ENCODE measurements around the gene AZU1. TPM values are rescaled to one million over a fixed set of nuclear protein-coding genes. Genes with fewer than 3 reads are reported as not detected.

Gene AZU1
- polyA plus RNA-seq, 3 donors, result 2.7 to 5.7 (median 4.3) TPM

DNA sequence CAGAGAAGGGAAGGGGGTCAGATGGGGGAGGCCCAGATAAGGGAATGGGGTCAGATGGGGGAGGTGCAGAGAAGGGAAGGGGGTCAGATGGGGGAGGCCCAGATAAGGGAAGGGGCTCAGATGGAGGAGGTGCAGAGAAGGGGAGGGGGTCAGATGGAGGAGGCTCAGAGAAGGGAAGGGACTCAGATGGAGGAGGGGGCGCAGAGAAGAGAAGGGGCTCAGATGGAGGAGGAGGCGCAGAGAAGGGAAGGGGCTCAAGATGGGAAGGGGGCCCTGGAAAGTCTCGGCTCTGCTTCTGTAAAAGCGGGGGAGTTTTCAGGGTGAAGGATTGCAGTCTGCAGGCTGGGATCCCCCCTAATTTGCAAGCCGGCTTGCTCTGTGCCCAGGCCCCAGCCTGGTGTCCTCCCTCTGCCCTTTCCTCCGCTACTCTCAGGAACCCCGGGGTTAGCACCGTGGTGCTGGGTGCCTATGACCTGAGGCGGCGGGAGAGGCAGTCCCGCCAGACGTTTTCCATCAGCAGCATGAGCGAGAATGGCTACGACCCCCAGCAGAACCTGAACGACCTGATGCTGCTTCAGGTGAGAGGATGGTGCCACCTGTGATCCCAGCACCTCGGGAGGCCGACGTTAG is 1.6 kb downstream of the AZU1 start:
- H3K4me1 Mint-ChIP-seq, result peaks cover 62% of the 10 kb centered on the region
- no peak for DNase-seq
- Histone ChIP-seq H3K27ac (ENCODE audit: low read depth in 1 of 2, low read length in 2 of 2) (no peak overlapping the region), H3K4me3 (replicated peaks in 1 of 3; ENCODE audit: low read depth in 2 of 3, low read length in 3 of 3) (no peak overlapping the region), H3K27me3 (ENCODE audit: control insufficient read depth in 2 of 2, insufficient read depth in 2 of 2, low read length in 2 of 2) (no peaks in the 10 kb centered on the region), H2AFZ (ENCODE audit: insufficient read depth, low read depth, low read length, poor library complexity, severe bottlenecking) (no peak overlapping the region), H3K9ac (ENCODE audit: insufficient read depth, low read length, poor library complexity, severe bottlenecking) (no peak overlapping the region), H3K36me3 (replicated peaks in 1 of 2; ENCODE audit: control insufficient read depth in 1 of 2, insufficient read depth in 2 of 2, low read length in 2 of 2) (no peaks in the 10 kb centered on the region), H3K9me3 (replicated peaks in 1 of 2; ENCODE audit: control insufficient read depth in 1 of 2, insufficient read depth in 1 of 2, low read length in 2 of 2) (no peaks in the 10 kb centered on the region), H3K4me2 (replicated peaks; ENCODE audit: extremely low read depth, low read length, poor library complexity, severe bottlenecking) (no peak overlapping the region), H3K4me1 (ENCODE audit: control insufficient read depth in 1 of 2, insufficient read depth in 2 of 2, low read length in 2 of 2) (peaks cover 60 to 71% of the 10 kb centered on the region in 2 donors), H3K79me2 (ENCODE audit: insufficient read depth, low read length) (peaks cover 54% of the 10 kb centered on the region), H4K20me1 (ENCODE audit: insufficient read depth, low read length) (no peaks in the 10 kb centered on the region)
- H3K36me3 Mint-ChIP-seq, result no peaks in the 10 kb centered on the region
- 42% methylated on average over 16 of the region's 18 CpGs for WGBS (ENCODE audit: insufficient coverage)
- TF ChIP-seq, protein P1, sequence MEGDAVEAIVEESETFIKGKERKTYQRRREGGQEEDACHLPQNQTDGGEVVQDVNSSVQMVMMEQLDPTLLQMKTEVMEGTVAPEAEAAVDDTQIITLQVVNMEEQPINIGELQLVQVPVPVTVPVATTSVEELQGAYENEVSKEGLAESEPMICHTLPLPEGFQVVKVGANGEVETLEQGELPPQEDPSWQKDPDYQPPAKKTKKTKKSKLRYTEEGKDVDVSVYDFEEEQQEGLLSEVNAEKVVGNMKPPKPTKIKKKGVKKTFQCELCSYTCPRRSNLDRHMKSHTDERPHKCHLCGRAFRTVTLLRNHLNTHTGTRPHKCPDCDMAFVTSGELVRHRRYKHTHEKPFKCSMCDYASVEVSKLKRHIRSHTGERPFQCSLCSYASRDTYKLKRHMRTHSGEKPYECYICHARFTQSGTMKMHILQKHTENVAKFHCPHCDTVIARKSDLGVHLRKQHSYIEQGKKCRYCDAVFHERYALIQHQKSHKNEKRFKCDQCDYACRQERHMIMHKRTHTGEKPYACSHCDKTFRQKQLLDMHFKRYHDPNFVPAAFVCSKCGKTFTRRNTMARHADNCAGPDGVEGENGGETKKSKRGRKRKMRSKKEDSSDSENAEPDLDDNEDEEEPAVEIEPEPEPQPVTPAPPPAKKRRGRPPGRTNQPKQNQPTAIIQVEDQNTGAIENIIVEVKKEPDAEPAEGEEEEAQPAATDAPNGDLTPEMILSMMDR (IDR thresholded peaks at IDR 0.05), result no peak
- H3K27ac Mint-ChIP-seq, result peak overlapping the region in 1 of 7 donors; percentile 64
- peak overlapping the region in 1 of 2 donors; percentile 15 for H3K4me3 Mint-ChIP-seq
- H3K27me3 Mint-ChIP-seq (ENCODE audit: low read depth in 3 of 3), result peaks cover 0 to 9% (median 1%) of the 10 kb centered on the region in 3 donors
- no peaks in the 10 kb centered on the region for H3K9me3 Mint-ChIP-seq
- intact Hi-C loops (cut with micrococcal nuclease), result no loop called here

DNA sequence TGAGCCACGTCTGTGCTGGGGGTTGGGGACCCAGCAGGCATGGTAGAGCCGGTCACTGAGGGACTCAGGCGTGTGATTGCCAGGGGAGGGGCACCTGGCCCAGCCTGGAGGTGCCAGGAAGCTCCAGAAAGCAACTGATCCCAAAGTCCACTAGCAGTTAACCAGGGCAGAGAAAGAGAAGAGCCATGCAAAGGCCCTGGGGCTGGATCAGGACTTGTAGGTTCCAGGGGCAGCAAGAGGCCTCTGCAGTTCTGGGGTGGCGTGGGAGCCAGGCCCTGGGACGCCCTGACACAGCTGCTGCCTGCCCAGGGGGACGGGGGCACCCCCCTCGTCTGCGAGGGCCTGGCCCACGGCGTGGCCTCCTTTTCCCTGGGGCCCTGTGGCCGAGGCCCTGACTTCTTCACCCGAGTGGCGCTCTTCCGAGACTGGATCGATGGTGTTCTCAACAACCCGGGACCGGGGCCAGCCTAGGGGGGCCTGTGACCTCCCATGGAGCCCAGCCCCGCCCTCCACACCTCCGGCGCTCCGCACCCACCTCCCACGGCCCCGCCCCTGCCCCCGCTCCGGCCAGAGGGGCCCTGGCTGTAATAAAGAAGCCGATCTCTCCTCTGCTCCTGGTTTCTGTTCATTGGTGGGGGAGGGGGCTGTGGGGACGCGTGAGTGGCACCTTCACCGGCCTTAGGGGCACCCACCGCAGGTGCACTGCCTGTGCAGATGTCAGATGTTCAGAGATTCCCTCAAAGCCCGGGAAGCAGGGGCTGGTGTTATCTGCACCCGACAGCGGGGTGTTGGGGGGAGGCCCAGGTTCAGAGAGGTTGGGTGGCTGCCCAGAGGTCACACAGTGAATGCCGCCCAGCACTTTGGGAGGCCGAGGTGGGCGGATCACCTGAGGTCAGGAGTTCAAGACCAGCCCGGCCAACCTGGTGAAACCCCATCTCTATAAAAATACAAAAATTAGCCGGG is 4.1 kb downstream of the AZU1 start:
- Mint-ChIP-seq H3K4me3 (no peak overlapping the region), H3K9me3 (peaks cover 0 to 8% (median 2%) of the 10 kb centered on the region in 7 donors), H3K27ac (peak overlapping the region in 2 of 7 donors; percentile 38 to 72), H3K27me3 (ENCODE audit: low read depth in 3 of 3) (peaks cover 11 to 30% (median 14%) of the 10 kb centered on the region in 3 donors), H3K4me1 (peaks cover 56% of the 10 kb centered on the region), H3K36me3 (peaks cover 0 to 7% of the 10 kb centered on the region in 2 donors)
- WGBS (ENCODE audit: insufficient coverage), result 47% methylated on average over 23 of the region's 38 CpGs
- no peak overlapping the region for H3K27ac ChIP-seq (ENCODE audit: low read depth in 1 of 2, low read length in 2 of 2)
- peaks cover 49 to 59% of the 10 kb centered on the region in 2 donors for H3K4me1 ChIP-seq (ENCODE audit: control insufficient read depth in 1 of 2, insufficient read depth in 2 of 2, low read length in 2 of 2)
- no peak overlapping the region for H3K9ac ChIP-seq (ENCODE audit: insufficient read depth, low read length, poor library complexity, severe bottlenecking)
- peaks cover 0 to 12% of the 10 kb centered on the region in 2 donors for H3K27me3 ChIP-seq (ENCODE audit: control insufficient read depth in 2 of 2, insufficient read depth in 2 of 2, low read length in 2 of 2)
- H3K4me3 ChIP-seq (replicated peaks in 1 of 3; ENCODE audit: low read depth in 2 of 3, low read length in 3 of 3), result no peak overlapping the region
- no peaks in the 10 kb centered on the region for H4K20me1 ChIP-seq (ENCODE audit: insufficient read depth, low read length)
- no peak overlapping the region for H2AFZ ChIP-seq (ENCODE audit: insufficient read depth, low read depth, low read length, poor library complexity, severe bottlenecking)
- no peaks in the 10 kb centered on the region for H3K36me3 ChIP-seq (replicated peaks in 1 of 2; ENCODE audit: control insufficient read depth in 1 of 2, insufficient read depth in 2 of 2, low read length in 2 of 2)
- peaks cover 41% of the 10 kb centered on the region for H3K79me2 ChIP-seq (ENCODE audit: insufficient read depth, low read length)
- intact Hi-C loops (cut with micrococcal nuclease), result no loop called here
- DNase-seq, result no peak
- TF ChIP-seq, protein P1 (IDR thresholded peaks at IDR 0.05), result no peak
- no peaks in the 10 kb centered on the region for H3K9me3 ChIP-seq (replicated peaks in 1 of 2; ENCODE audit: control insufficient read depth in 1 of 2, insufficient read depth in 1 of 2, low read length in 2 of 2)
- no peak overlapping the region for H3K4me2 ChIP-seq (replicated peaks; ENCODE audit: extremely low read depth, low read length, poor library complexity, severe bottlenecking)
